ENCODE data around the gene MRPS26. TPM values are rescaled to one million over a fixed set of nuclear protein-coding genes. Genes with fewer than 3 reads are reported as not detected.

MRPS26 gene
- total and polyA plus RNA-seq, 2 of the 13 experiments (the other 11 are each of a cell fraction or from before 2014, with no cell fraction given), result 89.8 to 187 TPM

- TF ChIP-seq ZNF552 (CRISPR knock-in tag; IDR thresholded peaks at IDR 0.05; ENCODE audit: borderline replicate concordance), result no peak
These were observed 24.5 kb upstream of the MRPS26 start (continued) for GRCh38 chr20:3021327-3021726.

DNA sequence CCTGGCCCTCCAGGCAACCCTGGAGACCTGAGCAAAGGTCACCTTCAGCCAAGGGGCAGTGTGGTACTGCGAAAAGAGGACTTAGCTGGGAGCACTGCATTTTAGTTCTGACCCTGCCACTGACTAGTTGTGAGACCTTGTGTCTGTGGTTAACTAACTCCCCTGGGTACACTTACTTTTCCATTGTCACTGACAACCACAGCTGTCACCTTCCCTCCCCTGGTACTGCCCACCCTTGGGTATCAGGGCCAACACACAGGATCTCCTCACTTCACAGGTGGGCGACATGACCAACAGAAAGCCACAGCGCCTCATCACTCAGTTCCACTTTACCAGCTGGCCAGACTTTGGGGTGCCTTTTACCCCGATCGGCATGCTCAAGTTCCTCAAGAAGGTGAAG lies 24.1 kb upstream of the MRPS26 start:
- no peaks in the 10 kb centered on the region for H3K27me3 ChIP-seq (ENCODE audit: control insufficient read depth in 1 of 2, insufficient read depth in 2 of 2, low read length in 2 of 2)
- DNase-seq (ENCODE audit: low spot score), result no peak
- H3K27ac ChIP-seq (ENCODE audit: extremely low read length, insufficient read depth, low read length), result no peak overlapping the region
- peaks cover 36% of the 10 kb centered on the region for H3K4me1 ChIP-seq (ENCODE audit: insufficient read depth, low read length)
- H3K4me3 ChIP-seq (replicated peaks in 1 of 3; ENCODE audit: insufficient read depth in 1 of 3, low read depth in 2 of 3, low read length in 3 of 3), result no peak overlapping the region
- no peak for FAIRE-seq
- POLR2A ChIA-PET, result no interaction called here
- no peaks in the 10 kb centered on the region for H3K9me3 ChIP-seq (ENCODE audit: low read length)
- CTCF ChIA-PET (ENCODE audit: low intra/inter-chr PET ratio, low total read pairs), result no interaction called here
- WGBS (ENCODE audit: low lambda C conversion rate), result 99% methylated on average over 5 of the region's 5 CpGs
- no peak overlapping the region for H3K9ac ChIP-seq (ENCODE audit: insufficient read depth, low read depth, low read length)
- intact Hi-C loops (cut with micrococcal nuclease; ENCODE audit: unreplicated experiment) (no loop called here), in situ Hi-C loops (cut with HindIII; ENCODE audit: extremely low pct_ligation_motif_present, low pct_unique_long_range_greater_than_20kb) (no loop called here)
- ATAC-seq, result no peak; the same call in 2 of the 3 replicates
- TF ChIP-seq BRD4 (CRISPR knock-in tag; IDR thresholded peaks at IDR 0.05) (0 out of 2 replicates have a peak, but pooled peaks have one; percentile 36), ZNF761 (CRISPR knock-in tag; conservative IDR thresholded peaks at IDR 0.05) (no peak), ZNF263 (CRISPR knock-in tag; IDR thresholded peaks at IDR 0.05) (peak; percentile 84), ZNF841 (CRISPR knock-in tag; IDR thresholded peaks at IDR 0.05; ENCODE audit: borderline replicate concordance) (no peak)
- TF ChIP-seq, protein P1, sequence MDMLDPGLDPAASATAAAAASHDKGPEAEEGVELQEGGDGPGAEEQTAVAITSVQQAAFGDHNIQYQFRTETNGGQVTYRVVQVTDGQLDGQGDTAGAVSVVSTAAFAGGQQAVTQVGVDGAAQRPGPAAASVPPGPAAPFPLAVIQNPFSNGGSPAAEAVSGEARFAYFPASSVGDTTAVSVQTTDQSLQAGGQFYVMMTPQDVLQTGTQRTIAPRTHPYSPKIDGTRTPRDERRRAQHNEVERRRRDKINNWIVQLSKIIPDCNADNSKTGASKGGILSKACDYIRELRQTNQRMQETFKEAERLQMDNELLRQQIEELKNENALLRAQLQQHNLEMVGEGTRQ (IDR thresholded peaks at IDR 0.05; ENCODE audit: low read depth, low read length), result 0 out of 2 replicates have a peak, but pooled peaks have one; percentile 2
- TF ChIP-seq, protein P1 (CRISPR knock-in tag; IDR thresholded peaks at IDR 0.05; ENCODE audit: borderline replicate concordance), result no peak
- H3K4me2 ChIP-seq (ENCODE audit: low read depth, low read length), result no peak overlapping the region
- peaks cover 37 to 60% of the 10 kb centered on the region in 2 experiments for H3K36me3 ChIP-seq (replicated peaks in 1 of 2; ENCODE audit: control insufficient read depth in 1 of 2, insufficient read depth in 2 of 2, low read length in 2 of 2)
- no peak overlapping the region for H2AFZ ChIP-seq (ENCODE audit: low read length)
- no peaks in the 10 kb centered on the region for H3K79me2 ChIP-seq (ENCODE audit: insufficient read depth, low read length)
- H4K20me1 ChIP-seq (ENCODE audit: insufficient read depth, low read length), result no peaks in the 10 kb centered on the region
- no TSS peak for BruUV-seq (replicated peaks)
